ENCODE results near the gene ASXL2. TPM values are rescaled to one million over a fixed set of nuclear protein-coding genes. Genes with fewer than 3 reads are reported as not detected.

ASXL2 gene
- total and polyA plus RNA-seq, 2 donors from 2014 or later, result 2.6 to 41.0 TPM

GRCh38 chr2:25879133-25879730 lies 945 bp upstream of the ASXL2 start:
- Histone ChIP-seq H3K36me3 (ENCODE audit: control insufficient read depth in 2 of 3, insufficient read depth in 3 of 3, low read length in 3 of 3) (no peaks in the 10 kb centered on the region), H3K4me1 (ENCODE audit: control insufficient read depth in 2 of 3, insufficient read depth in 2 of 3, low read depth in 1 of 3, low read length in 3 of 3) (peaks cover 0 to 10% (median 4%) of the 10 kb centered on the region in 3 donors), H3K27ac (ENCODE audit: low read depth in 2 of 2, low read length in 2 of 2) (peak overlapping the region in 1 of 2 donors; percentile 52), H3K4me3 (ENCODE audit: low read length in 3 of 3) (peak overlapping the region in 2 of 3 donors; percentile 85 to 92), H3K9ac (ENCODE audit: low read length in 3 of 3) (no peak overlapping the region), H3K9me3 (ENCODE audit: control insufficient read depth in 2 of 3, insufficient read depth in 1 of 3, low read length in 3 of 3) (no peaks in the 10 kb centered on the region), H3K27me3 (ENCODE audit: control insufficient read depth, insufficient read depth, low read length) (no peaks in the 10 kb centered on the region)
- FAIRE-seq (no peak), DNase-seq (no peak)
- intact Hi-C loops (cut with DNase I), result no loop called here
- TF ChIP-seq CTCF (IDR thresholded peaks at IDR 0.05; ENCODE audit: borderline replicate concordance, extremely low read depth, insufficient read depth), result no peak

- H3K27me3 ChIP-seq (ENCODE audit: control insufficient read depth, insufficient read depth, low read length), result no peaks in the 10 kb centered on the region
- no peaks in the 10 kb centered on the region for H3K36me3 ChIP-seq (ENCODE audit: control insufficient read depth in 2 of 3, insufficient read depth in 3 of 3, low read length in 3 of 3)
- TF ChIP-seq CTCF (IDR thresholded peaks at IDR 0.05; ENCODE audit: borderline replicate concordance, extremely low read depth, insufficient read depth), result no peak
- peak overlapping the region; percentile 66 to 93 (median 89) for H3K9ac ChIP-seq (ENCODE audit: low read length in 3 of 3)
- intact Hi-C loops (cut with DNase I), result no loop called here
- no peak for FAIRE-seq
- H3K4me3 ChIP-seq (ENCODE audit: low read length in 3 of 3), result peak overlapping the region; percentile 71 to 96 (median 92)
- H3K27ac ChIP-seq (ENCODE audit: low read depth in 2 of 2, low read length in 2 of 2), result peak overlapping the region; percentile 92 to 96
- peaks cover 0 to 10% (median 4%) of the 10 kb centered on the region in 3 donors for H3K4me1 ChIP-seq (ENCODE audit: control insufficient read depth in 2 of 3, insufficient read depth in 2 of 3, low read depth in 1 of 3, low read length in 3 of 3)
- H3K9me3 ChIP-seq (ENCODE audit: control insufficient read depth in 2 of 3, insufficient read depth in 1 of 3, low read length in 3 of 3), result no peaks in the 10 kb centered on the region
- DNase-seq, result peak in 4 of 5 donors; percentile 62 to 83 (median 80)
Measured at GRCh38 chr2:25877431-25878360, 591 bp downstream of the ASXL2 start.

- no peak for DNase-seq
- FAIRE-seq, result no peak
- Histone ChIP-seq H3K4me3 (ENCODE audit: low read length in 3 of 3) (no peak overlapping the region), H3K36me3 (ENCODE audit: control insufficient read depth in 2 of 3, insufficient read depth in 3 of 3, low read length in 3 of 3) (peaks cover 0 to 3% (median 0%) of the 10 kb centered on the region in 3 donors), H3K27me3 (ENCODE audit: control insufficient read depth, insufficient read depth, low read length) (no peaks in the 10 kb centered on the region), H3K4me1 (ENCODE audit: control insufficient read depth in 2 of 3, insufficient read depth in 2 of 3, low read depth in 1 of 3, low read length in 3 of 3) (peaks cover 0 to 10% (median 0%) of the 10 kb centered on the region in 3 donors), H3K9me3 (ENCODE audit: control insufficient read depth in 2 of 3, insufficient read depth in 1 of 3, low read length in 3 of 3) (no peaks in the 10 kb centered on the region), H3K9ac (ENCODE audit: low read length in 3 of 3) (no peak overlapping the region), H3K27ac (ENCODE audit: low read depth in 2 of 2, low read length in 2 of 2) (no peak overlapping the region)
- intact Hi-C loops (cut with DNase I), result no loop called here
- no peak for TF ChIP-seq CTCF (IDR thresholded peaks at IDR 0.05; ENCODE audit: borderline replicate concordance, extremely low read depth, insufficient read depth)
Measured at GRCh38 chr2:25872134-25872533, 6.2 kb downstream of the ASXL2 start.

Measured in kidney (tissue), 14 donors.